Measurements from ENCODE around the gene LRRC56. TPM values are rescaled to one million over a fixed set of nuclear protein-coding genes. Genes with fewer than 3 reads are reported as not detected.

Gene LRRC56
- total and polyA plus RNA-seq, 2 donors (not counting 1 experiment from before 2014, with no cell fraction given): 11.8 to 15.8 TPM

- H3K9me3 ChIP-seq (ENCODE audit: control extremely low read depth in 1 of 3, control insufficient read depth in 2 of 3, insufficient read depth in 1 of 3, low read length in 2 of 3): no peaks in the 10 kb centered on the region
These were observed 59.9 kb downstream of the LRRC56 start for GRCh38 chr11:597166-597725.

GRCh38 chr11:598005-598680, 60.8 kb downstream of the LRRC56 start:
- no peak overlapping the region for H3K27ac Mint-ChIP-seq
- ChIA-PET CTCF (no interaction called here), POLR2A (no interaction called here)
- H3K4me1 Mint-ChIP-seq: no peaks in the 10 kb centered on the region
- no peaks in the 10 kb centered on the region for H3K9me3 Mint-ChIP-seq (ENCODE audit: insufficient read depth)
- H3K27ac ChIP-seq (ENCODE audit: low read length in 2 of 2): no peak overlapping the region
- DNase-seq (no peak), ATAC-seq (ENCODE audit: low read depth) (no peak)
- 92% methylated on average over 30 of the region's 30 CpGs for WGBS (ENCODE audit: insufficient coverage)
- TF ChIP-seq EZH2 (IDR thresholded peaks at IDR 0.05; ENCODE audit: borderline replicate concordance, insufficient read depth, low read depth, low read length, poor library complexity, severe bottlenecking) (no peak), CTCF (IDR thresholded peaks at IDR 0.05) (no peak)
- no peaks in the 10 kb centered on the region for H3K27me3 Mint-ChIP-seq
- no peak overlapping the region for H3K4me3 ChIP-seq (ENCODE audit: control extremely low read depth in 1 of 5, extremely low read depth in 1 of 5, insufficient read depth in 1 of 5, low read depth in 2 of 5, low read length in 4 of 5)
- no peaks in the 10 kb centered on the region for H3K9me3 ChIP-seq (ENCODE audit: control extremely low read depth in 1 of 3, control insufficient read depth in 2 of 3, insufficient read depth in 1 of 3, low read length in 2 of 3)
- H3K9ac ChIP-seq (ENCODE audit: low read length): no peak overlapping the region
- H3K4me3 Mint-ChIP-seq: no peak overlapping the region
- peaks cover 54% of the 10 kb centered on the region for H4K20me1 ChIP-seq (ENCODE audit: control insufficient read depth, insufficient read depth, low read length, poor library complexity, severe bottlenecking)
- H3K4me2 ChIP-seq (replicated peaks; ENCODE audit: low read depth, low read length, poor library complexity, severe bottlenecking): no peak overlapping the region
- H3K4me1 ChIP-seq (ENCODE audit: control insufficient read depth in 2 of 2, insufficient read depth in 2 of 2, low read length in 2 of 2): no peaks in the 10 kb centered on the region
- H2AFZ ChIP-seq (ENCODE audit: insufficient read depth, low read depth, low read length, poor library complexity, severe bottlenecking): no peak overlapping the region
- H3K79me2 ChIP-seq (ENCODE audit: control insufficient read depth, insufficient read depth, low read length): peaks cover 39% of the 10 kb centered on the region
- peaks cover 0 to 70% of the 10 kb centered on the region in 2 experiments for H3K36me3 ChIP-seq (replicated peaks in 1 of 2; ENCODE audit: control extremely low read depth in 1 of 2, control insufficient read depth in 1 of 2, extremely low read depth in 1 of 2, insufficient read depth in 2 of 2, low read length in 1 of 2)
- H3K27me3 ChIP-seq (replicated peaks in 1 of 4; ENCODE audit: control extremely low read depth in 1 of 4, control insufficient read depth in 3 of 4, insufficient read depth in 4 of 4, low read length in 3 of 4): no peaks in the 10 kb centered on the region
- intact Hi-C loops (cut with micrococcal nuclease): no loop called here

More at GRCh38 chr11:597166-597725, 59.9 kb downstream of the LRRC56 start:
- H3K9ac ChIP-seq (ENCODE audit: low read length): no peak overlapping the region
- no peak overlapping the region for H3K4me2 ChIP-seq (replicated peaks; ENCODE audit: low read depth, low read length, poor library complexity, severe bottlenecking)
- no peak for ATAC-seq (ENCODE audit: low read depth)
- H3K4me1 ChIP-seq (ENCODE audit: control insufficient read depth in 2 of 2, insufficient read depth in 2 of 2, low read length in 2 of 2): no peaks in the 10 kb centered on the region
- CTCF ChIA-PET: no interaction called here
- no peak overlapping the region for H2AFZ ChIP-seq (ENCODE audit: insufficient read depth, low read depth, low read length, poor library complexity, severe bottlenecking)
- Mint-ChIP-seq H3K4me3 (no peak overlapping the region), H3K27ac (no peak overlapping the region), H3K4me1 (no peaks in the 10 kb centered on the region), H3K9me3 (ENCODE audit: insufficient read depth) (no peaks in the 10 kb centered on the region), H3K27me3 (no peaks in the 10 kb centered on the region)
- H3K4me3 ChIP-seq (ENCODE audit: control extremely low read depth in 1 of 5, extremely low read depth in 1 of 5, insufficient read depth in 1 of 5, low read depth in 2 of 5, low read length in 4 of 5): no peak overlapping the region
- WGBS (ENCODE audit: insufficient coverage): 94% methylated on average over 25 of the region's 29 CpGs
- H4K20me1 ChIP-seq (ENCODE audit: control insufficient read depth, insufficient read depth, low read length, poor library complexity, severe bottlenecking): peaks cover 53% of the 10 kb centered on the region
- DNase-seq: no peak
- intact Hi-C loops (cut with micrococcal nuclease): no loop called here
- no peaks in the 10 kb centered on the region for H3K27me3 ChIP-seq (replicated peaks in 1 of 4; ENCODE audit: control extremely low read depth in 1 of 4, control insufficient read depth in 3 of 4, insufficient read depth in 4 of 4, low read length in 3 of 4)
- no peak for TF ChIP-seq EZH2 (IDR thresholded peaks at IDR 0.05; ENCODE audit: borderline replicate concordance, insufficient read depth, low read depth, low read length, poor library complexity, severe bottlenecking)
- peaks cover 39% of the 10 kb centered on the region for H3K79me2 ChIP-seq (ENCODE audit: control insufficient read depth, insufficient read depth, low read length)
- peaks cover 0 to 72% of the 10 kb centered on the region in 2 experiments for H3K36me3 ChIP-seq (replicated peaks in 1 of 2; ENCODE audit: control extremely low read depth in 1 of 2, control insufficient read depth in 1 of 2, extremely low read depth in 1 of 2, insufficient read depth in 2 of 2, low read length in 1 of 2)
- POLR2A ChIA-PET: no interaction called here
- no peak overlapping the region for H3K27ac ChIP-seq (ENCODE audit: low read length in 2 of 2)

Measured in B cell (primary cell).